Left cardiac atrium (tissue), 4 donors: ENCODE results near the gene FUT7. TPM values are rescaled to one million over a fixed set of nuclear protein-coding genes. Genes with fewer than 3 reads are reported as not detected.
A peak's percentile ranks its signal among the peaks of the same experiment; 100 is the strongest.
"Not testable (repeated sequence)": the region's sequence is repeated elsewhere in the genome, so short reads cannot be mapped to it uniquely, and the experiment has no call there.

ENCODE experiments used
- ATAC-seq, 2 donors: fragments of 200-7000 bp; cut with Tn5 transposase; one replicate each; pipeline ENCODE4 v1.9.1; 2020; ENCODE audit warnings: mild to moderate bottlenecking in 2 of 2, moderate library complexity in 2 of 2
- DNase-seq: peaks from one replicate; pipeline ENCODE4 v3.0.0-alpha.2; 2020
- intact Hi-C, 2 donors: fragments of 100-400 bp; cut with DNase I; formaldehyde crosslinking; loops; one replicate each; pipeline versions ENCODE4 v1.14.1 to v1.15.1; 2022 to 2023
- total RNA-seq, 2 donors: library from RNA; stranded (reverse); fragmentation: NEBNext Ultra II Directional; extraction: Animal tissue kit (Norgen Biotek cat#: 25700); gene quantifications; one replicate each; pipeline ENCODE4 v1.2.1, GENCODE V29; 2021
- donor health status: DM: no; HTN: yes; CAD: no.
- donor health status: DM: no; HTN: yes; CAD: no; lungs with severe emphysema.
- donor health status: DM: yes; HTN: yes; CAD: no.
- donor health status: Dilated cardiomyopathy.

The FUT7 gene
- total RNA-seq, 2 donors from 2014 or later, result 0.24 to 0.35 TPM

DNA sequence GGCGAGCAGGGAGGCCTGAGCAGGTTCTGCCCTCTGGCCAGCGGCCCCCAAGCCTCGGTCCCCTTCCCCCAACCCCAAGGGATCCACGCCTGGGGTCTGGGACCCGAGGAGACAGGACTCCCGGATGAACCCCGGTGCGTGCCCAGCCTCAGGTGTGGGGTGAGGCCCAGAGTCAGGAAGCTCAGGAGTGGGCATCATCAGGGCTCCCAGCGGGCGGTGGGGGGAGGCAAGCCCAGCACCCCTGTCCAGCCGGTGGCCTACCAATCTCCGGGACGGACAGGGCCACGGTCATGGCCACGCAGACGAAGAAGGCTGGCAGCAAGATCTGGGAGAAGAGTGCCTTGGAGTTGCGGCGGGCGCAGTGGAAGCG, 18.3 kb downstream of the FUT7 start:
- ATAC-seq (no peak), DNase-seq (no peak)
- intact Hi-C loops, result no loop called here

DNA sequence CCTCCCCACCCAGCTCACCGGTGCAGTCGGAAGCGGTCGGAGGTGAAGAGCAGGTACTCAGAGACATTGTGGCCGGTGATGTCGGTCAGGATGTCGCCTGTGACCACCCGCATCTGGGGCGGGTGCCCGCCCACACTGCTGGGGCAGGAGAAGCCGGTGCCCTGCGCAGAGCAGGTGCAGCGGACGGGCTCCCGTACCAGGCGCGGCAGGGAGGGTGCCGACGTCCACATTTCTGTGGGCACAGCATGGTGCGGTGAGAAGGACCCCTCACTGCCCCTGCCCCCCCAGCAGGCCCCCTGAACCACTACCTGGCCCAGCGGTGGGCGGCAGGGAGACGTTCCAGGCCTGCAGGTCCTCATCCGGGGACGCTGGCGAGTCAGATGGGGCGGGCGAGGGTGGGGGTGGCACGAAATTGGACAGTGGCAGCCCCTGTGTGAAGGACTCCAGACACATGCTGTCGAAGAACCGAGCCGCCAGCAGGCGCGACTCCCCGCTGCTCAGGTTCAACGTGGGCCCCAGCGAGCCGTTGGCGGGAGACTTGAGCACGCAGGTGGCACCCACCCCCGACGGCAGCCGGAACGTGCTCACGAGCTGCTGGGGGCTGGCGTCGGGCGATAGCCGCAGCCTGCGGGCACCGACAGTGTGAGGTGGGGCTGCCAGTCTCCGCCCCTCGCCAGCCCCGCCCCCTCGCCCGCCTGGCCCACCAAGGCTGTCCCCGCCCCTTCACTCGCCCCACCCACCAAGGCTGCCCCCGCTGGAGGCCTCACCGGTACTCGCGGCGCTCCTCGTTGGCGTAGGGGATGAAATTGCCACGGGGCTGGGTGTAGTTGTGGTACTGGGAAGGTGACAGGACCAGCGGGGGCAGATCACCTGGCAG, 19.0 kb downstream of the FUT7 start:
- DNase-seq (no peak), ATAC-seq (no peak)
- intact Hi-C loops, result no loop called here

DNA sequence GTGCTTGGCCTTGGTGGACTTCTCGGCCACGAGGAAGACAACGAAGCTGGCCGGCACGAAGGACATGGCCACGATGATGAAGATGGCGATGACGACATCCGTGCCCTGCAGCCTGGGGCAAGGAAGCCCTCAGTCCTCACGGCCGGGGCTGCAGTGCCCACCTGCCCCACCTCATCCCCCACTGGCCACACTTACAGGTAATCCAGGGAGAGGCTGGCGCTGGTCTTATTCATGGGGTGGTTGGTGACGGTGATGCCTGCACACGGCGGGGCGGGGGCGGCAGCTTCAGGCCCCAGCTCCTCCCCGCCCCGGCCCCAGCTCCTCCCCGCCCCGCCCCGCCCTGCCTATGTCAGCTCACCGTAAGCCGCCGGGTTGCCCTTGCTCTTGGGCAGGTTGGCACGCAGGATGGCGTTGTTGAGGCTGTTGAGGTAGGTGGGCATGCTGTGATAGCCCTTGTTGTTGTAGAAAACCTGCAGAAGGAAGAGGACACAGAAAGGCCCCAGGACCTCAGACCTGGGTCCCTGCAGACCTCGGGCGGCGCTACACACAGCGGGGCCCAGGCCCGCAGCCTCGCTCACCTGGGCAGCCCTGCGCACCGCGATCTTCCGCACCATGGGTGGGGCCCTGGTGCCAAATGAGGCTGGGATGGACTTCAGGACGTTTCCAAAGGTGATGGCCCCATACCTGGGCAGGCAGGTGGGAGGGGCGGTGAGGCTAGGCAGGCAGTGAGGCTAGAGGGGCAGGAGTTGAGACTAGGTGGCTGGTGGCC, 19.8 kb downstream of the FUT7 start:
- DNase-seq, result no peak
- ATAC-seq, result no peak
- intact Hi-C loops, result no loop called here

DNA sequence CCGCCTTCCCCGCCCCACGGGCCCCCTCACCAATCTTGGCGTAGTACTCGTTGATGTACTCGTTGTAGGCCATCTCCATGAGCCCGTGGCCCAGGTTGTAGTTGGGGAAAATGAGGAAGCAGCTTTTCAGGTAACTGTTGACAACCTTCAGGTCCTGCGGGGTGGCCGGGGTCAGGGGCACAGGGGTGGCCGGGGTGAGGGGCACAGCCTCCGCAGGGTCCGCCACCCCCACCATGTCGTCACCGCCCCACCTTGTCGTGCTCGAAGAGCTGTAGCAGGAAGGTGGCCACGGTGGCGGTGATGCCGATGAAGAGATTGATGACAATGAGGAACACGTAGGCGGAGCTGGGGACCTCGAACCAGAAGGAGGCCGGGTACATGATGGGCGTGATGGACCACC, 20.7 kb downstream of the FUT7 start:
- intact Hi-C loops, result no loop called here
- ATAC-seq (no peak), DNase-seq (no peak)

DNA sequence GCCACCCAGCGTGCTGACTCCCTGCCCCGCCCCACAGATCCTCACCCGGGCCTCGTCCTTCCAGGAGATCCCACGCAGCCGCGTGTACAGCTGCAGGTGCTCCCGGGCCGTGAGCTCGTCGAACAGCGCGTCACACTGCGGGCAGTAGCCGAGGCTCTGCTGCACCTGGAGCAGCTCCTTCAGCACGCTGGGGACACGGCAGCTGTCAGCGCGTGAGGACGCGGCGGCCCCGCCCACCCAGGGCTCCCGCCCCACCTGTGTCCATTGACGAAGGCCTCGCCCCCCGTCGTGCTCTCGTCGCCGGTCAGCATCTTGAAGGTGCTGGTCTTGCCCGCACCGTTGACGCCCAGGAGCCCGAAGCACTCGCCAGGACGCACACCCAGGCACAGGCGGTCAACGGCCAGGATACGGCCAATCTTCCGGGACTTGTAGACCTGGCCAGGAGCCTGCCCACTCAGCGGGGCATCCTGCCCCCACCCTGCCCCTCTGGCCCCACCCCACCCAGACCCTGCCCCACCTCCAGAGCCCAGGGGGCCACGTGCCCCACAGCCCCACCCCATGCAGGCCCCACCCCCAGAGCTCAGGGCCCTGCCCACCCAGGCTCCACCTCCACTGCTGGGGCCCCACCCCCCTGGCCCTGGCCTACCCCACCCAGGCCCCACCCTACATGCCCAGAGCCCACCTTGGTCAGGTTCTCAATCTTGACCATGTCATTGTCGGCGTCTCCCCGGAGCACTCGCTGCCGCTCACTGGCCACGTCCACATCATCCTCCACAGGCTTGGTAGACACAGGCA, 21.8 kb downstream of the FUT7 start:
- intact Hi-C loops, result no loop called here
- no peak for DNase-seq
- no peak for ATAC-seq

DNA sequence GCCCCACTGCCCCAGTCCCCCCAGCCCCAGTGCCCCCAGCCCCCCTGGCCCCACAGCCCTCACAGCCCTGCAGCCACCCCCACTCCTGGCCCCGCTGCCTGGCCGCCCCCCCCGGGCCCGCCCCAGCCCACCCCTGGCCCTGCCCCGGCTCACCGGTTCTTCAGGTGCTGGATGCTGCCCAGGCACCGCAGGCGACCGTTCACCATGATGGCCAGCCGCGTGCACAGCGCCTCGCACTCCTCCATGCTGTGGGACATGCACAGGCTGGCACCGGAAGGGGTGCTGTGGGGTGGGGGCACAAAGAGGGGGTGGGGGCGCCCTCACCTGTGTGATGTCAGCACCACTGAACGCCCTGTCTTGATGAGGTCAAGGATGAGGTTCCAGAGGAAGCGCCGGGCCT, 22.7 kb downstream of the FUT7 start:
- intact Hi-C loops, result no loop called here
- ATAC-seq (no peak), DNase-seq (no peak)

DNA sequence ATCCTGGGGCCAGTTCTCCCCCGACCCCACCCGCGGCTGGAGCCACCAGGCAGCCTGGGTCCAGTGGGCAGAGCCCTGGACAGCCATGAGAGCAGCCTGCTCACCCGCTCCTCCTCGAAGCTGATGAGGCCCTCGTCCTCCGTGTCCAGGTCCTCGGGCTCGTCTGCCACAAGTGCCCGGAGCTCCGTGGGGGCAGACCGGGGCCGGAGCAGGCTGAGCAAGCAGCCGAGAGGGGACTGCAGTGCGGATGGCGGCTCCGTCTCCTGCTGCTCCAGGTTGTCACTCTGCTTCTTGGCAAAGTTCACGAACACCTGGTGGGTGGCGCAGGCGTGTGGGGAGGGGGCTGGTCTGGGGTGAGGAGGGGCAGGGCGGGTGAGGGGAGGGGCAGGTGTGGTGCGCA, 23.6 kb downstream of the FUT7 start:
- intact Hi-C loops, result no loop called here
- DNase-seq, result no peak
- no peak for ATAC-seq

DNA sequence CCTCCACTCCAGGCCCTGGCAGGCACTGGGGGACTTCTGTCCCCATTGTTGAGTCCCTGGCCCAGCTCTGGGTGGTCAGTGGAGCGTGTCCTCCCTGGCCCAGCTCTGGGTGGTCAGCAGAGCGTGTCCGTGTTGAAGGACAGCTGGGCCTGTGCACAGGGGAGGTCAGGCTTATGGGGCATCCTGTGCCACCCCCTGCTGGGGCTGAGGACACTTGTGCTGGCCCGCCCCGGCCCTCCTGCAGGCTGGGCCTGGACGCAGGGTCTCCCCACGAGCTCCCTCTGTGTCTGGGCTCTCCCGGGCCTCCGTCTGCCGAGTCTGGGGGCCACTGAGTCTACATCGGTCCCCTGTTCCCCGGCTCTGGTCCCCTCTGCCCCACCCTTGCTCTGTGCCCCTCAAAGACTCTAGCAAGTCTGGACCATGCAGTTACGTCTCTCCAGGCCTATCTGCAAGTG, 24.0 kb downstream of the FUT7 start:
- DNase-seq, result no peak
- no peak for ATAC-seq
- intact Hi-C loops, result no loop called here

DNA sequence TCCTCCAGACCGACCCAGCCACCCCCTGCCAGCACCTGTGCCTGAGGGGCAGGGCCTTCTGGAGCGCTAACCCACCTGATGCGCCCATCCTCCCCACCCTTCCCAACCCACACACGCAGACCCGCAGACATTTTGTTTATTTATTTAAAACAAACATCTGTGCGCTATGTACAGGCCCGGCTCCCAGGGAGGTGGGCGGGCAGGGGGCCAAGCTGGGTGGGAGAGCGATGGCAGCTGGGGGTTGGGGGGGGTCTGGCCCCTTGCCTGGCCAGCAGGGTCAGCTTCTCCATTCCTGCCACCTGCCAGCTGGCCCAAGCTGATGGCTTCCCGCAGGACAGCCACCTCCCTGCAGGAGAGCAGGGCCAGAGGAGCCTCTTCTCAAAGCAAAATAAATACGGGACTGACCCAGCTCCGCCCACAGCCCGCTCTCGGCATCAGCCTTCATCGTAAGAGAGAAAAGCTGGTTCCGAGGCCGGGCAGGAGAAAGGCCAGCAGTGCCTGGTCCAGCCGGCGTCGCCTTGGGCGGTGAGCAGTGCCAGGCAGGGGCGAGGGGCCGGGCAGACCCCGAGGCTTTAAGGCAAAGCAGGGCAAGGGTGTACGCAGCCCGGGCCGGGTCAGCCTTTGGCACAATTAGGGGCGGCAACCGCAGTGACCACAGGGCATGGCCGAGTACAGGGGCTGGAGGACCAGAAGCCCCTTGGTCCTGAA, 24.6 kb downstream of the FUT7 start:
- ATAC-seq (peak in 1 of 2 donors; percentile 5), DNase-seq (no peak)
- intact Hi-C loops, result no loop called here

DNA sequence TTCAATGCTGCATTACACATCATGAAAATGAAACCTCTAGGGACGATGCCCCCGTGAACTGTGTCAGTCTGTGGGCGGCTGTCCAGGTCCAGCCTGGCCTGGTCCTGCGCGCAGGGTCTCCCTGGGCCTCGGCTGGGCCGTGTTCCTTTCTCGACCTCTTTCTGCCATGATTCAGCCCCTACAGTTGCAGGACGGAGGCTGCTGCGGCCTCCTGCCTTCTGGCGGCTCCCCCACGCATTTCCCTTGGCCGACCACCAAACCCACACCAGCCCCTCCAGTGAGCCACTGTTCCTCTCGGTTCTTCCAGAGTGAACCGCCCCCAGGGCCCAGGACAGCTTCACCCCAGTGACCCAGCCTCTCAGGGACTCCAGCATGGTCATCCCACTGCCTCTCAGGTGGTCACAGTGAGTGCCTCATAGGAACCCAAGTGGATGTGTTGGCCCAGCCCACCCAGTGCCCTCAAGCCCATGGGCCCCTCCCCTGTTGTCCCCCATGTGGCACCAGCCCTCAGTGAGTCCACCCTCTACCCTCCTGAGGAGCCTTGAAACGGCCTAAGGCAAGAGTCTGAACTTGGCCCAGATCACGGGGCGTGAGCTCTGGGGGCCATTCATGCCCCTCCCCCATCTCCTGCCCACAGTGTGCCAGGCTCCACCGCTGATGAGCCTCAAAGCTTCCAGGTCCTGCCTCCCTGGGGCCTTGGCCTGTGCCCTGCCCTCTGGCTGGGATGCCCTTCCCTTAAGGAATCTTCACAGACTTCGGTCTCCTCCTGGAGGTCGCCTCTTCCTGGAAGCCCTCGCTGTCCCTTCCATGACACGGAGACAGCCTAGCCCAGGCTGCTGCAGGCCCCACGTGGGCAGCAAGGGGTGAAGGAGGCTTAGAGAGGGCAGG, 25.5 kb downstream of the FUT7 start:
- ATAC-seq, result peak in 1 of 2 donors; percentile 11
- intact Hi-C loops, result no loop called here
- no peak for DNase-seq

DNA sequence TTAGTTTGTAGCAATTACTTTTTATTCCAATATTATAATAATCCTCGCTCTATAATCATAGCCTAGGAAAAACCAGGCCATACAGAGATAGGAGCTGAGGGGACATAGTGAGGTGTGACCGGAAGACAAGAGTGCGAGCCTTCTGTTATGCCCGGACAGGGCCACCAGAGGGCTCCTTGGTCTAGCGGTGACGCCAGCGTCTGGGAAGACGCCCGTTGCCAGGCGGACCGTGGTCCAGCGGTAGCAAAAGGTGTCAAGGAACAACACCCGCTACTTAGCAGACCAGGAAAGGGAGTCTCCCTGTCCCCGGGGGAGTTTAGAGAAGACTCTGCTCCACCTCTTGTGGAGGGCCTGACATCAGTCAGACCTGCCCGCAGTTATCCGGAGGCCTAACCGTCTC, 27.6 kb downstream of the FUT7 start:
- intact Hi-C loops, DNase-seq, ATAC-seq: not testable (repeated sequence)

DNA sequence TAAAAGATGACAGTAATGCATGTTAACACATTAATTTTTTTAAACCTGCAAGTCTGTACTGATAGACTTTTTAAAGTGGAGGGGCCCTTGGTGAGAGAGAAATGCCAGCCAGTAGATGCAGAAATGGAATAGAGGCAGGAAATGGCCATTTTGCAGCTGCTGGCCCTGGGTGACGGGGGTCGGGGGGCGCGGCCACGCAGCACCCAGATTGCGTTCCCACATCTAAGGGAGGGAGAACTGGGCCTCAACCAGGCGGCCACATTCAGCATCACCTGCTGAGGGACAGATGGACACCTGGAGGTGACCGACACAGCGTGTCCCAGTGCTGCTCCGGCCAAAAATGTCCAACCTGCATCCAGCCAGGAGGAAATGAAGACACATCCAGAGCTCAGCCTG, 29.2 kb downstream of the FUT7 start:
- intact Hi-C loops, result no loop called here
- DNase-seq (no peak), ATAC-seq (no peak)

DNA sequence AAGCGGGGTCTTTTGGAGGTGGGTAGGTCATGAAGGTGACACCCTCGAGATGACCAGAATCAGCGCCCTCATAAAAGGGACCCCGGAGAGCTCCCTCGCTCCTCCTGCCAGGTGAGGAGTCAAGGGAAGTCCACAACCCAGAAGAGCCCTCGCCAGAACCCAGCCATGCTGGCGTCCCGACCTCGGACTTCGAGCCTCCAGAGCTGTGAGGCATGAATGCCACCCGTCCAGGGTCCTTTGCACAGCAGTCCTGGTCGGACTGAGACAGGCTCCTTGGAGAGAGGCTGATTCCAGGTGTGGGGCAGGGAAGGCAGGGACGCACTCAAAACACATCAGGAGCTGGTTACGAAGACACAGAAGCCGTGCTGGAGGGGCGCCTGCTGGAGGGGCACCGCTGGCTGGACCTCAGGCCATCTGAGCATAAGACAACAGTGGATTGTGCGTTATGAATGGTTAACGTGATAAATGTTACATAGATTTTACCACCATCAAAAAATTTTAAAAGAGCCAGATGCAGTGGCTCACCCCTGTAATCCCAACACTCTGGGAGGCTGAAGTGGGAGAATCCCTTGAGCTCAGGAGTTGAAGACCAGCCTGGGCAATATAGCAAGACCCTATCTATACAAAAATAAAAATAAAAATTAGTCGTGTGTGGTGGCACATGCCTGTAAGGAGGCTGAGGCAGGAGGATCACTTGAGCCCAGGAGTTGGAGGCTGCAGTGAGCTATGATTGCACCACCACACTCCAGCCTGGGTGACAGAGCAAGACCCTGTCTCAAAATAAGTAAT, 29.8 kb downstream of the FUT7 start:
- no peak for DNase-seq
- ATAC-seq, result no peak
- intact Hi-C loops, result no loop called here

DNA sequence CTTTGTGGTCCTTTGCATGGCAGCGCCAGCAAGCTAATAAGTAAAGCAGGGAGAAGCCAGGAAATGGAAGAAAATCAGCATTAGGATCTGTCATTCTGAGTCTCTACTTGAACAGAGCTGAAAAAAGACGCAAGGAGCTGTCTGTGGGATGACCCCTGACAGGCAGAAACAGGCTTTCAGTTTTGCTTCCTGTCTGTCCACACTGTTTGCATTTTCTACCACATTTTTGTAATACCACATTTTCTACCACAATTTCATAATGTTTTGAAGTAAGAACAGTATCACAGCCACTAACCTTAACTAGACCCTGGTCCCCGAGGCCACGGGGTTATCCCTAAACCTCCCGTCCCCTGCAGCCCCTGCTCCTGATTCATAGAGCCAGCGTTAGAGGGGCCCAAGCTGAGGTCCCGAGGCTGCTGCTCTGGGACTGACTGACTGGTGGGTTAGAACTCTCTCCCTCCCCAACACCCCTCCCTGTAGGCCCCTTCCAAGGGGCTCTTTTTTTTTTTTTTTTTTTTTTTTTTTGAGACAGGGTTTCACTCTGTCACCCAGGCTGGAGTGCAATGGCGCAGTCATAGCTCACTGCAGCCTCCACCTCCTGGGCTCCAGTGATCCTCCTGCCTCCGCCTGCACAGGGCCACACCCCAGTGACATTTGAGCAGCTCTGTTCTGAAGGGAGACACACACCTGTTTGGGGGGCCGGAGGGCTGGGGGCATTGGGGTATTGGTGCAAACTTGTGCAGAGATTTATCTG, 31.5 kb downstream of the FUT7 start:
- intact Hi-C loops, result no loop called here
- DNase-seq, result no peak
- ATAC-seq, result no peak

DNA sequence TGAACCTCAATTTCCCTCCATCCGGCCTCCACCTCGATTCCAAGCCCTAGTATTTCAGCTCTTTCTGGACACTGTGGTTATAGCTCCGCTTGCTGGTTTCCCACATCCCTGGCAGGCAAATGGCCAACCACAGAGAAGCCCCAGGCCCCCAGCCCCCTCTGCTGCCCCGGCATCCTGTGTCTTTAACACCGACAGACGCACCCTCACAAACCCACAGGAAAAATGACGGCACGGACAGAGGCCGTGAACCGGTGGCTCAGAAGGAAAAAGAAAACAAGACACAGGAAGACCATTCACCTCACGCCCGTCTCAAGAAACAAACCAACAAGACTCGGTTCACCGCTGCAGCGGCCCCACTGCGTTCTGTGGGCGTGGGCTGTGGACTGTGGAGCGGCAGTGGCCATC, 34.1 kb downstream of the FUT7 start:
- DNase-seq (no peak), ATAC-seq (no peak)
- intact Hi-C loops, result loop anchor here in 1 of 2 donors (10.0 kb wide), 1 partner anchor 53 kb away; the partner anchor contains the start of genes C8G and FBXW5

DNA sequence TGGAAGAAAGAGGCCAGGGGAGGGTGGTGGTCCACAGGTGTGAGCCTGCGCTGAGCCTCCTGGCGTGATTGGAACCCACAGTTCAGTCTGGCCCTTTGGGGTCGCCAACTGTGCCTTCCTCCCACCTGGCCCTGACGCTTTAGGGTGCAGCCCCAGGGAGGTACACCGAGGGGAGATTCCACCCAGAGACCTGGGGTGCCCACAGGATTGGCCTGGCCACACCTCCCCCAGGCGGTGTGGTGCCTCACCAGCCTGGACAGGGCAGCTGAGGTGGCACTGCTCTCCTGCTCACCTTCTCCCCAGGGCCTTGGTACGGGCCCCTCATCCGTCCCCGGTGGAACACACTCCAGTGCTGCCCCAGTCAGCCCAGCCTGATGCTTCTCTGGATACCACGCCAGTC, 34.5 kb downstream of the FUT7 start:
- ATAC-seq (no peak), DNase-seq (no peak)
- intact Hi-C loops, result loop anchor here in 1 of 2 donors (10.0 kb wide), 1 partner anchor 53 kb away; the partner anchor contains the start of genes C8G and FBXW5
